HG03342 (cell line): Measurements from ENCODE around the gene HDAC6.

ENCODE experiments used
- ATAC-seq: cut with Tn5 transposase; IDR thresholded peaks from one replicate; pipeline ENCODE4 v1.9.1; 2021; ENCODE audit warnings: mild to moderate bottlenecking, moderate library complexity; ENCODE audit not compliant: unreplicated experiment

Gene HDAC6

DNA sequence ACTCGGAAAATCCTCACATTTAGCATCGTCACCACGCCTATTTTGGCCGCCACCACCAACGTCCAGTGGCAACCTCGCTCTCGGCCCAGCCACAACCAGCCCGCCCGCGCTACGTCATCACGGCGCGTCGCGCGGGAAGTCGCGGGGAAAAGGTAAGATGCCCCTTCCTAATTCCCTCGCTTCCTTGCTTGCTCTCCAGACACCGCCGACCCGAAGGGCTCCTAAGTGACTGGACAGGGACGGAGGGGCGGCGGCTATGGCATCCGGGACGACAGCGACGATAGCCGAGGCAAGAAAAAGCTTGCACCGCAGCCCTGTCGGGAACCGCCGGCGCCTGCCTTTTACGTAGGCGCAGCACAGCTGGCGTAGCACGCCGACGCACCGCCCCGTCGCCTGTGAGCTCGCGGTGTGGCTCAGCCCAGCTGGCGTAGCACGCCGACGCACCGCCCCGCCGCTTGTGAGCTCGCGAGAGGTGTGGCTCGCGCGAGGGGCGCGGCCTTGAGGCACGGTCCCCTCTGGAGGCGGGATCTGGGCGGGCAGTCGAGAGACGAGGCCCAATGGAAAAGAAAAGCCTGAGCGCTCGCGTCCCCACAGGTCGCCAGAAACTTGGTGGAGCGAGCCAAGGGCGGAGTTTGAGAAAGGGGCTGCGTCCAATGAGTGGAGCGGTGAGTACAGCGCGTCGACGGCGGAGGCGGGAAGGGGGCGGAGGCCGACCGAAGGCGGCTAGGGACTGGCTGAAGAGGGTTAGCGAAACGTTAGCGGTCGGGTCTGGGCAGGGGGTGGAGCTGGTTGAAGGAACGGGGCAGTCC lies at the start of gene HDAC6:
Gene HDAC6 (plus strand): TSS at position 788 of the 809 bp plus-strand sequence. CDS start 626 bp downstream, outside the sequence.
- peak; percentile 78 for ATAC-seq

- no peak for ATAC-seq
Observed at GRCh38 chrX:48752498-48752897, 49.4 kb upstream of the HDAC6 start.

DNA sequence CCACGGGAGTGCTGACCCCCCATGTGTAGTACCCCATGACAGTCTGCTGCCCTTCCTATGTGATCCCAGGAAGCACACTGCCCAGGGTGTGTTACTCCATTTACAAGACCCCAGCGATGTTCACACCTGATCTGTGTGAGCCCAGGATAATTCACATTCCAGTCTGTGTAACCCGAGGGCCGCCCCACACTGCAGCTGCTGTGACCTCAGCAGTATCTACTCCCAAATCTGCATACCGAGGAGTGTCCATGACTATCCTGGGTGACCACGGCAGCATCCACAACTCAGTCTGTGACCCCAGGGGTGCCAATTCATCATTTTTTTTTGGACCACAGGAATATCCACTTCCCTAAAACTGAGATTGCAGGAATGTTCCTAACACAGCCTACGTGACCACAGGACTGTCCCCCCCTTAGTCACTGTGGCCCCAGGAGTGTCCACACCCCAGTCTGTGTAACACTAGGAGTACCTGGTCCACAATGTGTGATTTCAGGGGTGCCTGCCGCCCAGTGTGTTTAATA lies 48.1 kb upstream of the HDAC6 start:
- no peak for ATAC-seq

- no peak for ATAC-seq
Observed at GRCh38 chrX:48754238-48754637, 47.6 kb upstream of the HDAC6 start.

DNA sequence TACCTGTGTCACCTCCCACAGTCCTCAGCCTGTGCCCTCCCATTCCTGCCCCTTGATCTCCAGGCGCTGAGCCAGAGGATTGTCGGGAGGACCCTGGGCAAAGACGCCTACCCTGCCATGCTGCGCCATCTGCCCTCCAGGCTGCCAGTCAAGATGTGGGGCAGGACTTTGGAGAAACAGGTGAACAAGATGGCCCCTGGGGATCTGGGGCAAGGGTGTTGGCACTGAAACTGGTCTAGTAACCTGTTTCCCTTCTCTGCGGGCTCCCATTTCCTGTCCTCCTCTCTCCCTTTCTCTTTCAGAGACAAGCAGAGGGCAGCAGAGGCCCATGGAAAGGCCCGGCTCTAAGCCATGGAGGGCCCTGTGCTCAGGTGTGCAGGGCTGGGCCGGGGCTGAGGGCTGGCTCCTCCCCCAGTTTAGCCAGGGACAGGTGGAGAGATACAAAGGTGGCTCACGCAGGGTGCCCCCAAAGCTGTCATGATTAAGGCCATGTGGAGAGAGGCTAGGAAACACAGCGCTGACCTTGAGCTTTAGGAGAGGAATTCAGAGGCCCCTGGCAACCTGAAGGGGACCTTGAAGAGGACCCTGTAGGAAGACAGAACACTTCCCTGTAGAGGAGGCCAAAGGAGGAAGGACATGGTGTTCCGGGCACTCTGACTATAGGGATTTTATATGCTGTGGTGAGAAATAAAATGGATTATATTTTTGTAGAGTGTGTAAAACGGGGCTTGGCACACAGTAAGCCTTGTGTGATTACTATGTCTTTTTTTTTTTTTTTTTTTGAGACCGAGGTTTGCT lies 40.0 kb upstream of the HDAC6 start, which contains the start of gene GLOD5:
Gene GLOD5 (plus strand): TSS at position 74 of the 798 bp plus-strand sequence. CDS start 44 bp downstream, at position 118.
- no peak for ATAC-seq

DNA sequence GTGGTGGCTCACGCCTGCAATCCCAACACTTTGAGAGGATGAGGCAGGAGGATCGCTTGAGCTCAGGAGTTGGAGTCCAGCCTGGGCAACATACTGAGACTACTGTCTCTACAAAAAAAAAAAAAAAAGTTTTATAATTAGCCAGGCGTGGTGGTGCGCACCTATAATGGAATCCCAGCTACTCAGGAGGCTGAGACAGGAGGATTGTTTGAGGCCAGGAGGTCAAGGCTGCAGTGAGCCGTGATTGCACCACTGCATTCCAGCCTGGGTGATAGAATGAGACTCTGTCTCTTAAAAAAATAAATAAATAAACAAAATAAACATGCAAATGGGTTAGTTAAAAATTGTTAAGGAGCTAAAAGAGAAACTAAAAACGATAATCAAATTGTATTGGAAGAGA lies 32.6 kb upstream of the HDAC6 start:
- no peak for ATAC-seq

DNA sequence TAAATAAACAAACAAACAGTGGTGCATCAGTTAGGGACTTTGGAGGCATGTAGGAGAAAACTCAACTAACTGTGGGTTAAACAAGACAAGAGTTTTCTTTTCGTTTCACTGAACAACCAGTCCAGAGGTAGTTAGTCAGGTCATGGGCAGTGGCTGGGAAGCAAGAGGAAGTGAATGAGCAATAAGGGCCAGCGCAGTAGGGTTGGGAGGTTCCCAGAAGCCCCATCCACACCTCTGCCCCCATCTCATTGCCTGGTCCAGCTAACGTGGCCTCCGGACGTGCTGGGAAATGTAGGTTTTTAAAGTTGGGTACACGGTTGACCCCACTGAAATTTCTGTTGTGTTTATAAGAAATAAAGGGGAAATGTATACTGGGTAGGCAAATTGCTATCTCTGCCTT lies 31.6 kb upstream of the HDAC6 start:
- no peak for ATAC-seq

- no peak for ATAC-seq
Observed at GRCh38 chrX:48772602-48773001, 29.3 kb upstream of the HDAC6 start.

DNA sequence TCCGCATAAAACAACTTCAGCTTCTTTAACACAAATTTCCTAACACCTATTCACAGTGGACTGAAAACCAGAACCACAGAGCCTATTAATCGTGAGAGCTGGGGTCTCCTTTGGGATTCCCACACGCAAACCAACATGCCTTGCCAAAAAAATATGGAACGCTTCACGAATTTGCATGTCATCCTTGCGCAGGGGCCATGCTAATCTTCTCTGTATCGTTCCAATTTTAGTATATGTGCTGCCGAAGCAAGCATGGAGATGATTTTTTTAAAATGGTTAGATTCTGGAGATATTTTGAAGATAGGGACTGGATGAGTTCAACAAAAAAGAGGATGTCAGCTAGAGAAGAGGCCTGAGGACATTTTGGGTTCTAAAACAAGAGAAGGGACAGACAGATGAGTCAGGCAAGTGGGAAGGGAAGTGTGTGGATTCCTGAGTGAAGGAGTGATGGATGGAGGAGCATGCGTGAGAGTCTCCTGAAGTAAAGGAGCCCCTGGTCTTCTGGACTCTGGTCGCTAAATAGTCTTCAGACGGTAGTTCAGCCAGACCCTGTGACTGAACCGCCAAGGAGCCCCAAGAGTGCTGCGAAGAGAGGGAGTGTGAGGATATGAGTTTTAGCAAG lies 24.9 kb upstream of the HDAC6 start:
- no peak for ATAC-seq

DNA sequence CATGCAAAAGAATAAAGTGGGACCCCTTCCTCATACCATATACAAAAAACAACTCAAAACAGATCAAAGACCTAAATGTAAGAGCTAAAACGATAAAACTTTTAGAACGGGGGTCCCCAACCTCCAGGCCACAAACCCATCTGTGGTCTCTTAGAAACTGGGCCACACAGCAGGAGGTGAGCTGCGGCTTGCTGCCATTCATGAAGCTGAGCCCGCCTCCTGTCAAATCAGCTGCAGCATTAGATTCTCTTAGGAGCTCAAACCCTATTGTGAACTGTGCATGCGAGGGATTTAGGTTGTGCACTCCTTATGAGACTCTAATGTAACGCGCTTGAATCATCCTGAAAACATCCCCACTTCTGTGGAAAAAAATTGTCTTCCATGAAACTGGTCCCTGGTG lies 22.5 kb upstream of the HDAC6 start:
- ATAC-seq = no peak

DNA sequence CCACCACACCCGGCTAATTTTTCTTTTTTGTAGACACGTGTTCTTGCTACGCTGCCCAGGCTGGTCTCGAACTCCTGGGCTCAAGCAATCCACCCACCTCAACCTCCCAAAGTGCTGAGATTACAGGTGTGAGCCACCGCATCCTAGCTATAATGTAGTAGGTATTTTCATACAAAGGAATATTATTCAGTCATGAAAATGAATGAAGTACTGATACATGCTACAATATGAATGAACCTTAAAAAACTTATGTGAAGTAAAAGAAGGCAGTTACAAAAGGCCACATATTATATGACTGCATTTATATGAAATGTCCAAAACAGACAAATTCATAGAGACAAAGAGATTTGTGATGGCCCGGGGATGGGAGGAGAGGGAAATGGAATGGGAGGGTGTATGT lies 20.2 kb upstream of the HDAC6 start:
- no peak for ATAC-seq

DNA sequence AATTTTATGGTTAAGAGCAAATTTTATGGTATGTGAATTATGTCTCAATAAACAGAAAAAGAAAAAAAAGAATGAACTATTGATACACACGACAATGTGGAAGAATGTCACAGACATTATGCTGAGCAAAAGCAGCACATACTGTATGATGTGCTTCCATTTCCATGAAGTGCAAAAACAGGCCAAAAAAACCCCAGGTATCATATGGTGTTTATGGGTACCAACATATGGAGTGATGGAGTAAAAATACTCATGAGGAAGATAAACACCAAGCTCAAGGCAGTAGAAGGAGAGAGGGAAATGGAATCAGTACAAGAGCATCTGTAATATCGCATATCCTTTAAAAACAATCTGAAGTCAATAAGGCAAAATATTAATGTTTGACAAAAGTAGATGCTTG lies 19.7 kb upstream of the HDAC6 start:
- no peak for ATAC-seq

DNA sequence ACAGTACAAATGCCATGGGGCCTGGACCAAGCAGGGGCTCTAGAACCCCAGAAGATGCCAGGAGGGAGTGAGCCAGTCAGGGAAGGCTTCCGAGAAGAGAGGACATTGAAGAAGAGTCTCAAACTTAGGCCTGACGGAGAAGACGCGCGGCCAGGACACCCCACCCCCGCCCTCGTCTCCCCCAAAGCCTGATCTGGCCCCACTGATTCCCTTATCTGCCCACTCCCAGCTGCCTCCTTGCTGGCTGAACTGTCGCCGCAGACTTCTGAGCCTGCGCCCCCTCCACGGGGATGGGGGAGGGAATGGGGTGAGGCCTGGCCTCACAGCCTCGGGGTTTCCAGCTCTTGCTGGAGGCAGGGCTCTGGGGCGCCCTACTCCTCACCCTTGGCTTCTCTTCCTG lies 19.1 kb upstream of the HDAC6 start:
- no peak for ATAC-seq

GRCh38 chrX:48784726-48785125 lies 17.1 kb upstream of the HDAC6 start:
- ATAC-seq = no peak

DNA sequence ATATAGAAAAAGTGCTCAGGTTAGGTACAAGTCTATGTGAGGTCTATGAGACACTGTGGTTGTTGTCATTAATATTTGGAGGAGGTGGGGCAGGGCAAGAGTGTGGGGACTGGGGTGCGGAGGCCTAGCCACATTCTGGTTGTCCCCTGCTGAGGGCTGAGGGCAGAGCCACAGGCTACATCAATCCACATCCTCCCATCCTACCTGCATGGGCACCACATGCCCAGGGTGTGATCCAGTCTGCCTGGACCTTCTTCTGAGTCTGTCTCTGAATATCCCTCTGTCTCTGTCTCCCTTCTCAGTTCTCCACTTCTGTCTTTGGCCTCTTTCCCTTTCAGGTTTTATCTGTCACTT lies 16.7 kb upstream of the HDAC6 start:
- no peak for ATAC-seq

DNA sequence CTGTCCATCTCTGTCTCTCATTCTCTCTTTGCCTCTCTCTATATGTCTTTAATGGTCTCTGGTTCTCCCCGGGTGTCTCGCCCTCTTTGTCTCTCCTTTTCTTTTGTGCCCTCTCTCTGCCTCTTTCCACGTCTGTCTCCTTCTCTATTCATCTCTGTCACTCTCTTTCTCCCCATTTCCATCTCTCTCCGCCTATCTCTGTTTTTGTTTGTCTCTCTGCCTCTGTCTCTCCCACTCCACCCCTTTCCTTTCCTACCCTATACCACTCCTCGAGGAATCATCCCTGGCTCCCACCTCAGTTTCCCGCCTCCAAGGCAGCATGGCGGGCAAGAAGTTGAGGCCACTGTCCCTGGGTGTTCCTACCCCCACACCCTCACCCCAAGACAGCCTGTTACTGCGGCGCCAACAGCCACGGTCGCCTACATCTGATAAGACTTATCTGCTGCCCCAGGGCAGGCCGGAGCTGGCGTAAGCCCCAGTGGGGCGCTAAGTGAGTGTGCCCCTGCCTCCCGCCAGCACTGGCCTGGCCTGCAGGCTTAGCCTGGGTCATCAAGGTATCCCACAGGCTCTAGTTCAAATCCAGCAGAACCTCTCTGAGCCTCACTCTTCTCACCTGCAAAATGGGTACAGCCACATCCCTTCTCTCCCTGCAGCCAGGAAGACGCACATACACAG lies 16.2 kb upstream of the HDAC6 start:
- no peak for ATAC-seq

DNA sequence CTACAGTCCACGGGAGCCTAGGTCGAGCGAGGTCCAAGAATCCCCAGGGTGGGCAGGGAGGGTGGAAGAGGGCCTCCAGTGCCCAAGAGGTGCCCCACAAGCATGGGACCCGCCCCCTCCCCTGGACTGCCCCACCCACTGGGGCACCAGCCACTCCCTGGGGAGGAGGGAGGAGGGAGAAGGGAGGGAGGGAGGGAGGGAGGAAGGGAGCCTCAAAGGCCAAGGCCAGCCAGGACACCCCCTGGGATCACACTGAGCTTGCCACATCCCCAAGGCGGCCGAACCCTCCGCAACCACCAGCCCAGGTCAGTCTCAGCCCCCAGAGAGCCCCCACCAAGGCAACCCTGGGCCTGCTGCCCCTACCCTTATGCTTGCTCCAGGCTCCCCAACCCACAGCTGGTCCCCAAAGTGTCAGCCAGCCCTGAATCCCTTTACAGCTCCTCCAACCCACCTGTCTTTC lies 15.5 kb upstream of the HDAC6 start, which contains the start of gene GATA1:
Gene GATA1 (plus strand): TSS at position 250 of the 460 bp plus-strand sequence. CDS start 4,520 bp downstream, outside the sequence.
- ATAC-seq = no peak

- ATAC-seq = no peak
Observed at GRCh38 chrX:48786825-48787504, 14.9 kb upstream of the HDAC6 start.

- no peak for ATAC-seq
Observed at GRCh38 chrX:48787505-48788443, 14.1 kb upstream of the HDAC6 start.
